GM18870 (cell line): Measurements from ENCODE around the gene STXBP6.

ENCODE experiments used
- ATAC-seq: cut with Tn5 transposase; IDR thresholded peaks from one replicate; pipeline ENCODE4 v1.9.1; 2021; ENCODE audit warnings: moderate library complexity; ENCODE audit not compliant: unreplicated experiment

STXBP6 gene

DNA sequence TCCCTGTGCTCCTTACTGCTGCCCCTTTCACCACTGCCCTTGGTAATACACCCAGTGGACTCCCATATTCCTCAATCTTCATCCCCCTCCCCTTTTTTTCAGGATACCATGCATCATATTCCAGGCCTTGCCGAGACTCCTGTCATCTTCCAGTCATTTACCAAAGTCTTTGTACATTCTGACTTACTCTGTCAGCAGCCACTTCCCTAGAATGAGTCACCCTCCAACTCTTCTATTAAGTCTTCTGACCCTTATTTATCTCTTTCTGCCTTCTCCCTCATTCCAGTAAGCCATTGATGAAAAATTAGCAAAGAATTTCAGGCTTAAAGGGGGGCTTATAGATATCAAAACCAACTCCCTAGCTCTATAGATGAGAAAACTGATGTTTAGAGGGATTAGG is 128.0 kb downstream of the STXBP6 start:
- ATAC-seq, result no peak

DNA sequence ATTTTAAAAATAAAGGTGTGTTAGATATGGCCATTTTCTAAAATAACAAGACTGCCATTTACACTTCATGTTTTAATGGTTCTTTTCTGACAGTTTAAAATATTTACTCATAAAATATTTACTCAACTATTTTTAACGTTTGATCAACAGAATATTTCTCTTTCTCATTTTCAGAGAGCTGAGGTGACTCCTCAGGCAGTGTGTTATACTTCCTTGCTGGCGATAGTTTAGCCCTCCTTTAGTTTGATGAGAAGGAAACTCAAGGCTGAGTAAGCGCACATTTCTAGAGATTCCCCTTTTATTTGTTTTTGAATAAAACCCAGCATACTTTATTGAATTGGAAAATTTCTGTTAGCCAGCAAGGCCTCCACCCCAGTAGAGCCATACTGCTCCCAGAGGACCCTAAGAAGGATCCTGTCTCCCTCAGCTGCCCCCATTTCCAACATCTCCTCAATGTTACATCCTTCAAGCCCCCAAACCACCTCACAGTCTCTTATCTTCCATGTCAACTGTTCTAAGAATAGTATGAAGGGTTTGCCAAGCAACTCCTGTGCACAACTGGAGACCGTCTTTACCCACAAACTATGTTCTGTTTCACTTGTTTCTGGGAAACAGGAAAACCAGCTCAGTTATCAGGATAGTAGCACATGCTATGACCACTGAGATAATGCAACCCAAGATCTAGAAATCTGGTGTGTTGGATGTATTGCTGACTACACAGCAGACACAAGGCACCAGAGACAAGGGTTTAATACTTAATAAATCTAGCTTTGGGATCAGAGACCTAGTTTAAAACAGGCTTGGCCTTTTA is 129.5 kb downstream of the STXBP6 start:
- no peak for ATAC-seq

DNA sequence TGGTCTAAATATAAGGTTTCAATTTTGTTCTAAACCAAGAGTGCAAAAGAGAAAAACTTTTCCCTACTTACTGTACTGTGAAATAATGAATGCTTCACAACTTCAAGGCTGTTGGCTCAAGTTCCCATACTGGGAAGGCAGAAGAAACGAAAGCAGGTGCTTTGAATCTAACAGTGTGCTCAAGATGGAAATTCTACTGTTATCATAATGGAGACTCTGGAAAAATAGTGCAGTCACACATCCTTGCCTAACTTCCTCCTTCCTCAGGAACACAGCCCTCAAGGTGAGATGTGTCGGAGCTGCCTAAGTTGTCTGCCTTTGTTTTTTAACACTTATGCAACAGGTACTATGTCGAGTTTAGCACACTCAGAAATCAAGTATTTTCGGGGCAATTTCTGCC is 131.1 kb downstream of the STXBP6 start:
- no peak for ATAC-seq

DNA sequence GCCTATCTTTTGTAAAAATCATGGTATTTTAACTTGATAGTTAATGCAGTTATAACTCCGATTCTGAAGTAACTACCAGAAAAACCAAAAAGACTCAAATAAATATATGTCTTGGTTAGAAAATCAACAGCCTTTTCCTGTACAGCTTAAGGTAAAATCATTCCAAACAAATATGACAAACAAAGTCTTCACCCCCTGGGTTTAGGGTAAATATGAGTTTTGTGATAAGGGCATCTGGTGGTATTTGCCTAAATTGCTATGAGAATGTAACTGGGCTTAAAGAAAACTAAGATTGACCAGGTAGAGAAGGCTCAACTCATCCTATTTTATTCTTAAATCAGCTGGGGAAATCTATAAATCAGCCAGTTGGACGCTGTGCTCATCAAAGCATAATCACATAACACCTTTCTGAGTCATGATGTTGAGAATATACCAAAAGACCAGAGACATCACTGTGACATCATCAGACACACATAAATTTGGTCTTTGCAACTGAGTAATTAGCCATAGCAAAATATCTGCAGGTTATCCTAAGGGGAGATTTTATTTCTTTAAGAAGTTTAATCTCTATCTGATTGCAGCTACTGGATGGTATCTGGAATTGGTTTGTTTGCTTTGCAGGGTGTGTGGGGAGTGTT is 133.9 kb downstream of the STXBP6 start:
- ATAC-seq, result no peak

DNA sequence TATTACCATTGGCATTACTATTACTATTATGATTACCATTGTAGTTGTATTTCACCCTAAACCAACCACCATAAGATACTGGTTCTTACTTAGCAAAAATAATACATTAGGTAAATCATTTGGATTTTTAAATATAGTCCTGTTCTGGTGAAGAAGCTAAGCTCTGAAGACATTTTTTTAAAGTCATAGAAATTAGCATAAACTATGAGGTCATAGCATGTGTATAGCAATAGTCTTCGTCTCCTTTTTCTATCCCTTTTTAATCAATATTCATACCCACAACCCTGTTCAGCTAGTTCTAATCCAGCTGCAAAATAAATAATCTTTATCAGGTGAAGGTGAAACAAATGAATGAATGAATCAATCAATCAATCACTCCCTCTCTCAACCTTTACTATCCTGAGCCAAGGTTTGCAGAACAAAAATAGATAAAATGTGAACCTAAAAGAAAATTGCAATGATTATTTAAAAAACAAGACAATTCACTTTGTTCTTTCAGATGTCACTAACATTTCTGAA is 134.5 kb downstream of the STXBP6 start:
- no peak for ATAC-seq

DNA sequence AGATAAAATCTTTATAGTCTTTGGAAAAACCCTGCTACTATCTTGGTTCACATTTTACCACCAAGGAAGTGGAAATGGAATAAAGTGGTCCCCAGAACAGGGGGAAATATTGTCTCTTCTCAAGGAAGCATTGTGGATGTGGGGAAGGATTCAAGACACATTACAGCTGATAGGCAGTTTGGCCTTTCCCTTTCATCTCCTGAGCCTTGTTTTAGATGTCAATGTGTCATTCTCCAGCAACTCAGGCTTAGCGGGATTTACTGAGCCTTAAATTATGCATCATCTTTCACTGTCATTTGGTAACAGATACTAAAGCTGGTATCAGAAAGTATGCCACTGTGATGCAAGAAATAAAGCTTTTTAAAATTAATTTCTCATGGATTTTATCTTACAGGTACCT is 136.2 kb downstream of the STXBP6 start:
- ATAC-seq, result no peak

DNA sequence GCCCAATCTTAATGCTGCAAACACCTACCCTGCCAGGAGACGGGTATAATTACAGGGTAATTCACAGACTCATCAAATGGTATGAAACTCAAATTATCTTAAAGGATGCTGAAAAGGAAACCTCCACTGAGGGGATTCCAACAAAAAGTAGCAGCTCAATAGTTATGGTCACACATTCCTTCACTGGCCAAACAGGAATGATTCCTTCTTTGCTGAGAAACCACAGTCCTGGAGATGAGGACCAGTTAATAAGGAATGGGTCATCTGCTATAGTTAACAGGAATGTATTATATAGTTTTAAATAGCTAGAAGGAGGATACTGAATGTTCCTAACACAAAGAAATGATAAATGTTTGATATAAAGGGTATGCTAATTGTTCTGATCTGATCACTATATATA is 136.9 kb downstream of the STXBP6 start:
- no peak for ATAC-seq

DNA sequence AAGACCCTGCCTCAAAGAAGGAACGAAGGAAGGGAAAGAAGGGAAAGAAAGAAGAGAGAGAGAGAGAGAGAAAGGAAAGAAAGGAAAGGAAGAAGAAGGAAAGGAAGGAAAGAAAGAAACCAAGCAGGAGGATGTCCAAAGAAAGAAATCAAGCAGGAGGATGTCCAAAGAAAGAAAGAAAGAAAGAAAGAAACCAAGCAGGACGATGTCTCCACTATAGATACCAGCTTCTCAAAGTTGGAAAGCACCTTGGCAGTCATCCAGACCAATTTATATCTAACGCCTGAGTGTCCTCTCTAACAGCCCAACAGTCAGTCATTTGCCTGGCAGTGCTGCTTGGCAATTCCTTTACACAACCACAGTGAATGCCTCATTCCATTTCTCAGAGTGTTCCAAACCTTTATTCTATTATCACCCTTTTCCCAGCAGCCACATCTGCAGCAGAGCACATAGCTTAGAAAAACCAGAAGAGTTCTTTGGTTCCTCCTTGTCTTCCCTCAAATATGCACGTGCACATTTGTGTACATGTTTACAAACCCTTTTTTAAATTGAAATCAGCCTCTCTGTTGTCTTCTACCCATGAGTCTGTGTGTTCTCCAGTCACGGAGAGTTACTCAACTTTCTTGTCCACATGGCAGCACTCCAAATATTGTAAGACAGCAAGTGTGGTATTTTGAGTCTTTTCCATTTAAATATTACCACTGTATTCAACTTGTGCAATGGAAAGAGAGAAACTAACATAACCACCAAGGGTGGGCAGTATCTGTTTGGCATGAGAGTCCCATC is 138.4 kb downstream of the STXBP6 start:
- ATAC-seq, result no peak

DNA sequence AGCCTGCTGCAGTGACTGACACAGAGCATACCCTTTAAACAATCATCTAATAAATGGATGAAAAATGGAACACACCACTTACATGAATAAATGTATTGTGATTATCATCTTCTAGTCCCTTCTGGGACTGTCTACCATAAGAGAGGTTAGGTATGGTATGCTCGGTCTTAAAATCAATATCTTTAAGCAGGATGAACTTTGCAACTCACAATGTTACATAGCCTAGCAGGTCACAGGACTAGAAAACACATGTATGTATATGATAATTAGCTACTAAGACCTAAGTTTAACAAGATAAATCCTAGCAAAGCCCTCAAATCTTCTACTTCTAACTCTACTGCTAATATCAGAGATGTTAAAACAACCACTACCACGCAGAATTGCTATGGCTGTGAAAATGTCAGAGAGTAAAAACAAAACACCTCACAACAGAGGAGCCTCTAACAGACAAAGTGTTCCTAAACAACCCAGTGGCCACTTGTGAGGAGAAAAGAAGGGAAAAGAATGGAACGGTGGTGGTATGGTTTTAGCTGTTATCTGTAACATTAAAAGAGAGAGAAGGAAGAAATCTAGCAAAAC is 139.4 kb downstream of the STXBP6 start:
- no peak for ATAC-seq

DNA sequence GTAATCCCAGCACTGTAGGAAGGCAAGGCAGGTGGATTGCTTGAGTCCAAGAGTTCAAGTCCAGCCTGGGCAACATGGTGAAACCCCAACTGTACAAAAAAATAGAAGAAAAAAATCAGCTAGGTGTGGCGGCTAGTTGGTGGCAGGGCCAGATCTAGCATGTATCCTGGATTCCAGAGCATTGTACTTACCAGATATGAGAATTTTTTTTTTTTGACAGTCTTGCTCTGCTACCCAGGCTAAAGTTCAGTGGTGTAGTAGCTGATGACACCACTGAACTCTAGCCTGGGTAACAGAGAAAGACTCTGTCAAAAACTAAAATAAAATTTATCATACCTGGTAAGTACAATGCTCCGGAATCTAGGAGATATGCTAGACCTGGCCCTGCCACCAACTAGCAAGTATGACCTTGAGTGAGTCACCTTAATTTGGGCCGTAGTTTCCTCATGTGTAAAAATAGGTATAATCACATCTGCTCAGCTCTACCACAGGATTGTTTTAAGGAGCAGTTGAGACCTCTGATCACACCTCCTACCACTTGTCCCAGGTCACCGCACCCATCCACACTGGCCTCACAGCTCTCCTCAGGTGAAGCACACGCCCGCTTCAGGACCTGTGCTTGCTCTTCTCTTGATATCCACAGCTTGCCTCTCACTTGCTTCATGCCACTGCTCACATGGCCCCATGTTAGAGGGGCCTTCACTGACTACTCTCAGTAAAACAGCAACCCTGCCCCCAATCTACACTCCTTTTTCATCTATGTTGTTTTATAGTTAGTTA is 140.2 kb downstream of the STXBP6 start:
- ATAC-seq, result no peak

DNA sequence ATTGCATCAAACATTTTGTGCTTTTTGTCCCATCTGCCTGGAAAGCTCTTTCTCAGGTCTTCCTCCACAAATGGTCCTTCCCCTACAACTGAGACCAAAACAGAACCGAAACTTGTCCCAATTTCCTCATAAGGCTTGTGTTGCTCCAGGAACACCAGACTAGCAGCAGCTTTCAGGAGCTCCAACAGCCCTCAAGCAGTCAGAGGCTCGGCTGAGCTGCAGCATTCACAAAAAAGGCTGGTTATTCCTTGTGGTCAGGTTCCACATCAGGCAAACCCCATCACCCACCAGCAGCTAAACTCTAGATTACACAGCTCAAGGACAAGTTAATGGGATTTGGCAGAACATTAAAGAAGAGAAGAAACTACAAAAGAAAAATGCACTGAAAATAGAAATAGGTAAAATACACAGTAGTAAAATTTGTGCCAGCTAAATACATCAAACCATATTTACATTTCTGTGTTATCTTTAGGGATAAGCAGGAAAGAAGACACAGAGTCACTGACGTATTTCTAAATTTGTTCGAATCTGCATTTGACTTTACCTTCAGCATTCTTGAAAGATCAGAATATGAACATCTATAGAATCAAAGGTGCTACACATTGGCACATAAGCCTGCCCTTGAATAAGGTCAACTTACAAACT is 141.2 kb downstream of the STXBP6 start:
- ATAC-seq, result no peak

DNA sequence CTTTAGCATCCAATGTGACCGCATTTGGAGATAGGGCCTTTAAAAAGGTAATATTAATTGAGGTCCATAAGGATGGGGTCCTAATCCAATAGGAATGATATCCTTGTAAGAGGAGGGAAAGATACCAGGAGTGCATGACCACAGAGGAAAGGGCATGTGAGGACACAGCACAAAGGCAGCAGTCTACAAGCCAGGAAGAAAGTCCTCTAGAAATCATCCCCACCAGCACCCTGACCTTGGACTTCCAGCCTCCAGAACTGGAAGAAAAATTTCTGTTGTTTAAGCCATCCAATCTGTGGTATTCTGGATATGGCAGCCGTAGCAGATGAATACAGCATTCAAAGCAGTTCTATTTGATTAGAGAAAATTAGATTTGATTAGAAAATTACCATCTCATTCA is 145.4 kb downstream of the STXBP6 start:
- ATAC-seq, result no peak

DNA sequence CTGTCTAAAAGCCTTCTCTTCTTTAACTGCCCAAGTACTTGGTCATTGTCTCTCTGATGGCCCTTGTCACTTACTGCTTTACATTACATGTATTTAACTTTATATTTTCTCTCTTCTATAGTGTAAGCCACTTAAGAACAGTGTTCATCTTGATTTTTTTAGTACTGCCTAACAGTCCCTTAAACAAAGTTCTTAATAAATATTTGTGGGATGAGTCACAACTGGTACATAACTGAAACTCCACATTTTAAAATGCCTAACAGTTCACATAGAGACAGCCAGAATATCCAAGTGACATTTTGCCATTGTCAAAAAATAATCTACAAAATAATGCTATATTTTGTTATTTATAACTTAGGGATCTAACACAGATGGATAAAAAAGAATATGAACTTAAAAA is 146.6 kb downstream of the STXBP6 start:
- ATAC-seq, result no peak

DNA sequence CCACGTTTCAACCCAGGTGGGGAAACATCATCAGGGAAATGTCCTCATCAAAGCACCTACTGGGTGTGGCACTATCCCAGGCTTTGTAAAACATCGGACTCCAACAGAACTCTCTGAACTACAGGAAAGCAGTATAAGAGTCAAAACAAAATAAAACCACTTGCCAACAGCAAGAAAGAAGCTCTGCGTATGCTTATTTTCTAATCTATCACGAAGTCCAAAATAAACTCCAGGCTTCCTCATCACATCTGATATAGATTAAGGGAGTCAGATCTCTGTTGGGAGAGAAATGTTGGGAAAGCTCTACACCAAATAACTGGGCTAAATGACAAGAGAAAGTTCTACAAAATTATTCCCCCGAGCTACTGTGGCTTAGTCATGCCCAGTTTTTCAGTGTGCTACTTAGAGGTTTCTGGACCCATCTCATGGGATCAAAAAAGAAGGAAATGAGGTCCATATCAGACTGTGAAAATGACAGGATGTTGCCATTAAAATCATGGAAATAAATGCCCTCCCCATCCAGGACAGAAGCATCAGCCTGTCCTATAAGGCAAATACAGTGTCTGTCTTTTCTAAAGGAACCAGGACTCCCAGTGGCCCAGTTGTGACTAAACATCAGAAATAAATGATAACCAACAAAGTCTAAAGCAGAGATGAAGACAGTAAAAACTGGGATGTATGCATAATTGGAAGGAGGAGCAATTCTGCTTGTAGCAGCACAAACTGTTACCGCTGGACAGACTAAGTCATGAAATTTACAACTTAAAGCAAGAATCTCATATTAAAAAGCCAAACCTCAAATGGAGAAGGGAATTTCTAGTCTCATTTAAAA is 149.5 kb downstream of the STXBP6 start:
- no peak for ATAC-seq

DNA sequence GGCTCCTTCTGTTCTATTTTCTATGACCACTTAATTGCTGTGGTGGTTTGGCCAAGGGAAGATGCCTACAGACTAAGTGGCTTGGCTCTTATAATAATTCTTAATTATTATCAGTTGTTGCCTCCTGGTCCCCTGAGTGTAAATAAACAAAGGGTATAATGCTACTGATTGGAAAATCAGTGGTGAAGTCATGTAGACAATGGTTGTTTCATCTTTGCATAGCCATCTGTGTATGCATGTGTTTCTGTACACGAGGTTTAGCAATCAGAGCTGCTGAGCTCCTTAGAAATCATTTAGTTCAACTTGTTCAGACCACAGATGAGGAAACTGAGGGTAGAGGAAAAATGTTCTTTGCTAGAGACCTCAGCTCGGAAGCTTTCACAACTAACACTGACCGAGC is 152.2 kb downstream of the STXBP6 start:
- no peak for ATAC-seq

DNA sequence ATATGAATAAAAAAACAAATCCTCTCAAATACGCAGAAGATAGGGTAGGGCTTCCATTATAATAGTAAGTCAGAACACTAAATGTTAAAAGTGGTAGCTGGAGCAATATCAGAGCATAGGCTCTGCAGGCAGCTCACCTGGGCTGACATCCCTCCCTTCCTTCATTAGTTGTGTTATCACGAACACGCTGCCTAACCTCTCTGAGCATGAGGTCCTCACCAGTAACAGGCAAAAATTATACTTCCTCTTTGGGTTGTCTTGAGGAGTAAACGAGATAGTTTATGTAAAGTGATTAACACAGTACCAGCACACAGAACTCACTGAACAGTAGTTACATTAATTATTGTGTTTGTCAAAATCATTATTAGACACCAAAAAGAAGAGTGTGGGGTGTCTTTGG is 154.3 kb downstream of the STXBP6 start:
- ATAC-seq, result no peak

DNA sequence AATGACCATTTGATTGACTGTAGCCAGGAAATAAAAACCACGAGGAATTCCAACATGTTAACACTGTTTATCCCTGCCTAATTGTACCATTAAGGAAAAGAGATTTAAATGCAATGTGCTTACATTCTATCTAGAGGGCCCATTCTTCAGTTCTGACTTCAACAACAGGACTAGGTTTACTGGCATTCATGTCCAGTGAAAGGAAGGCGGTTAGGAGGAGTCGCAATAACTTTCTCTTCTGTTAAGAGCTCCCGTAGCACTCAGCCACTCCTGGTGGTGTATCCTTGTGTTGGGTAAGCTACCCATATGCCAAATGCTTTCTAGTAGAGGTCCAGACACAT is 154.7 kb downstream of the STXBP6 start:
- no peak for ATAC-seq

DNA sequence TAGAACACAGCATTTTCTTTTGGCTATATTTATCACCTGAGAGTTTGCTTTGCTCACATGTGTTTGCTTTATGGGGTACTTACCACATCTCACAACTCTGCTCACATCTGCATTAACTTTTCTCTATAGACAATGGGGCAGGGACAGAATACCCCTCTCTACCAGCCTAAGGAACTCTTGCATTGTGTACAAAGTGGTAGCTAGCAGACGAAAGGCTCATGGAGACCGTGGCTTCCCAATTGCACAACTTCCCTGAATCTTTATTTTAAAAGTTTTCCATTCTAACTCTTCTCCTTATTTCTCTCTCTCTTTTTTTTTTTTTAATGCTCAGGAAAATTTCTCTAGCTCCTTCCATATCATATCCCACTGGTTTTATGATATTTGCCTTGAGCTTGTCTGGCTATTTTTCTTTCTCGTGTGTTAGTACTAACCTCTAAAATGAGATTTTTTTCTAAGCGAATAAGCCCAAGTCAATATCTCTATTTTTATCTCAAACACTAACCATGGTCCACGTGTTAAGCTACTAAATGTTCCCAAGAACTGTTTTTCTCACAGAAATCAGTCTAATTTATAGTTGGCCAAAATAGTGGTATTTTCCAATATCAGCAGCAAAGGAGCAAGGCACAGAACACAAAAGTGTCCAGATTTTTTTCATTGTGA is 155.2 kb downstream of the STXBP6 start:
- ATAC-seq, result no peak
